SHP77 treated with DMSO at 0.1 percent for 48 hours (cell line): Measurements from ENCODE around the gene PDGFRA.

ENCODE experiments used
- DNase-seq: peaks from one replicate; lab custom pipeline; 2025; lab: John Stamatoyannopoulos, UW

Gene PDGFRA

GRCh38 chr4:54228961-54229501 lies at the start of gene PDGFRA:
Gene PDGFRA (plus strand): TSS chr4:54229293. CDS start chr4:54258769, 29,476 bp downstream.
- no peak for DNase-seq

- no peak for DNase-seq
These were observed 44.5 kb upstream of the PDGFRA start for GRCh38 chr4:54184581-54184980.

- DNase-seq, result no peak
These were observed 43.9 kb upstream of the PDGFRA start for GRCh38 chr4:54185044-54185780.

- no peak for DNase-seq
These were observed 43.2 kb upstream of the PDGFRA start for GRCh38 chr4:54185866-54186265.

GRCh38 chr4:54186371-54186770 lies 42.7 kb upstream of the PDGFRA start:
- DNase-seq, result no peak

- DNase-seq, result no peak
These were observed 41.9 kb upstream of the PDGFRA start for GRCh38 chr4:54187148-54187547.

GRCh38 chr4:54189140-54189539 lies 40.0 kb upstream of the PDGFRA start:
- no peak for DNase-seq

- no peak for DNase-seq
These were observed 36.3 kb upstream of the PDGFRA start for GRCh38 chr4:54192811-54193210.

- DNase-seq, result no peak
These were observed 31.2 kb upstream of the PDGFRA start for GRCh38 chr4:54197926-54198325.

GRCh38 chr4:54199919-54200318 lies 29.2 kb upstream of the PDGFRA start:
- no peak for DNase-seq

GRCh38 chr4:54209617-54210016 lies 19.5 kb upstream of the PDGFRA start:
- no peak for DNase-seq

GRCh38 chr4:54213001-54213400 lies 16.1 kb upstream of the PDGFRA start:
- no peak for DNase-seq

- no peak for DNase-seq
These were observed 15.3 kb upstream of the PDGFRA start for GRCh38 chr4:54213761-54214160.

- peak; percentile 75 for DNase-seq
These were observed 13.6 kb upstream of the PDGFRA start for GRCh38 chr4:54215379-54216077.

- DNase-seq, result peak; percentile 79
These were observed 11.2 kb upstream of the PDGFRA start for GRCh38 chr4:54217642-54218495.

GRCh38 chr4:54218736-54219135 lies 10.4 kb upstream of the PDGFRA start:
- DNase-seq, result no peak

GRCh38 chr4:54224996-54225597 lies 4.0 kb upstream of the PDGFRA start:
- DNase-seq, result no peak

GRCh38 chr4:54225598-54226403 lies 3.3 kb upstream of the PDGFRA start:
- no peak for DNase-seq

- DNase-seq, result no peak
These were observed 2.5 kb upstream of the PDGFRA start for GRCh38 chr4:54226404-54227255.
